GM18507 (cell line): ENCODE measurements around the gene ITM2C.
A peak's percentile ranks its signal among the peaks of the same experiment; 100 is the strongest.

Experiments used
- DNase-seq: peaks from one replicate; pipeline ENCODE4 v3.0.0; 2011; ENCODE audit warnings: low read depth; ENCODE audit not compliant: insufficient read length; ENCODE audit errors: extremely low spot score
- FAIRE-seq: peaks from 2 replicates; lab custom pipeline; 2011; peaks lifted over from hg19 to GRCh38; lab: Jason Lieb, UNC

The ITM2C gene

DNA sequence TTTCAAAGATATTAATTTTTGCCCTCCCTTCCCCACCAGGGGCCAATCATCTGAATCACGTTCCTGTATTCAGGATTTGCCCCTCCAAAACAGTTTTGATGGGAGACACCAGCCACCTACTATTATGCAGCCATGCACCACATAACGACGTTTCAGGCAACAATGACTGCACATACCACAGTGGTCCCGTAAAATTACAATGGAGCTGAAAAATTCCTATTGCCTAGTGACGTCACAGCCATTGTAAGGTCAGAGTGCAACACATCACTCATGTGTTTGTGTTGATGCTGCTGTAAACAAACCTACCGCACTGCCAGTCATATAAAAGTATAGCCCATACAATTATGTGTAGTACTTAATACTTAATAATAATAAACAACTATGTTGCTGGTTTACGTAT is 22.6 kb downstream of the ITM2C start:
- no peak for FAIRE-seq
- DNase-seq, result no peak

GRCh38 chr2:230888824-230889400 is 24.2 kb downstream of the ITM2C start:
- DNase-seq (no peak), FAIRE-seq (no peak)

GRCh38 chr2:230889911-230890601 is 25.3 kb downstream of the ITM2C start:
- DNase-seq (no peak), FAIRE-seq (no peak)

DNA sequence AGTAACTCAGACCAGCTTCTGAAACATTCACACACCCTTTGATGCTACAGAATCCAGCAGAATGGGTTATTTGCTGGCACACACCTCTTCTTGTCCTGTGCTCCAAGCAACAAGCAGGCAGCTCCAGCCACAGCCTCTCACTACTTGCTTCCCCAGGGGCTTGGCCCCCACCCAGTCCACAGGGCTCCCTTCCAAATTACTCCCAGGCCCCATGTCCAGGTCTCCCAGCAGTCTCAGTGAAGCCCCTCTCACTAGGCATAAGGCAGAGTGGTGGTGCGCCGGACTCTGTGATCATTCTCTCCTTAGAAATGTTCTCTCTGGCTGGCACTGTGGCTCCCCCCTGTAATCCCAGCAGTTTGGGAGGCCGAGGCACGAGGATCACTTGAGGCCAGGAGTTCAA is 25.9 kb downstream of the ITM2C start:
- FAIRE-seq (no peak), DNase-seq (no peak)

- DNase-seq, result no peak
- FAIRE-seq, result no peak
These were observed 26.3 kb downstream of the ITM2C start for GRCh38 chr2:230891064-230891463.

GRCh38 chr2:230891509-230891908 is 26.8 kb downstream of the ITM2C start:
- FAIRE-seq, result no peak
- DNase-seq, result no peak

DNA sequence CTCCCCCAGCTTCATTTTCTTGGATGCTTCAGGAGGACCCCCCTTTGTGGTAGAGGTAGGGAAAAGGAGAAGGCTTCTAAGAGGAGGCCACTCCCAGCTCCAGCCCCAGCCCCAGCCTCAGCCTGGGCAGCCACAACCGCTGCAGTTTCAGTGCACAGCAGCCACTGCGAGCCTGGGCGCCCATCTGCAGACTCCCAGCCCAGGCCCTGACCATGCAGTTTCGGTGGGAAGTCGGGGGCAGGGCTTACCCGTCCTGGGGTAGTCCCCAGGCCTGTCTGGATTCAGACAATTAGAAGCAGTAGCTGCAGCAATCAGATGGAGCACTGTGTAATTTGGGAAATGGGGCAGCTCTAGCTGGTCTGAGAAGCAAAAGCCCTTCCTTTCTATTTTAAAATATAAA is 28.6 kb downstream of the ITM2C start:
- no peak for DNase-seq
- FAIRE-seq, result peak; percentile 93

GRCh38 chr2:230893841-230894781 is 29.4 kb downstream of the ITM2C start:
- no peak for DNase-seq
- FAIRE-seq, result peak; percentile 97

GRCh38 chr2:230895536-230896345 is 31.0 kb downstream of the ITM2C start:
- DNase-seq, result no peak
- no peak for FAIRE-seq

DNA sequence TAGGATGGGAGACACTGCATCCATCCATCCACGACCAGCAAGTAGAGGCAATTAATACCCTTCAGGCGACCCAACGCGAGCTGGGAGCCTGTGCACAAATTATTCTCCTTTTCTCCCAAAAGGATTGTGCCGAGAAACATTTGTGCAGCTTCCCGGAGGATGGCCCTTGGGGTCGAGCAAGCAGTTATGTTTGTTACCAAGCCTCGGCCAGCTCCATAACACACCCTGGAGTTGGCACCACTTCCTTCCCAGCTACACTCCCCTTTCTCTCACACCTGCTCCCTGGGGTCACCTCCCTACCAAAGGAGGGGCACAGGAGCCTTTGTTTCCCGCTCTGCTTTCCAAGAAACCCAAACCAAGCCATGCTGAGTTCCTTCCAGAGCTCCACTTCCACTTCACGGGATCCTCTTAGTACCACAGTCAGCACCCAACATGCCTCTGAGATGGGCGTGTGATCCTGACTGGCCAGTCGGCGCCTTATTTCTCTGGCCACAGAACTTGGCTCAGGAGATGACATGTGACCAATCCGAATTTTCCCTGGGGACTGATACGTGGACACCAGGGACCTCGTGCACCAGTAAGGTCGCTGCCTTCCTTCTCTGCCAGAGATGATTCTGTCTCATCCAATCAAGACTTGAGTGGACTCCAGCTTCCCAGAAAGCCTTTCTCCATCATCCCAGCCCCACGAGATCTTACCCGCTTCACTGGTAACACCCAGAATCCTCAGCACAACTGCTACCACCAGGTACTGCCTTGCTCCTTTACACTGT is 31.8 kb downstream of the ITM2C start:
- FAIRE-seq, result no peak
- DNase-seq, result no peak

GRCh38 chr2:230898016-230898712 is 33.4 kb downstream of the ITM2C start:
- no peak for DNase-seq
- no peak for FAIRE-seq

- DNase-seq (no peak), FAIRE-seq (no peak)
These were observed 34.0 kb downstream of the ITM2C start for GRCh38 chr2:230898713-230899091.

DNA sequence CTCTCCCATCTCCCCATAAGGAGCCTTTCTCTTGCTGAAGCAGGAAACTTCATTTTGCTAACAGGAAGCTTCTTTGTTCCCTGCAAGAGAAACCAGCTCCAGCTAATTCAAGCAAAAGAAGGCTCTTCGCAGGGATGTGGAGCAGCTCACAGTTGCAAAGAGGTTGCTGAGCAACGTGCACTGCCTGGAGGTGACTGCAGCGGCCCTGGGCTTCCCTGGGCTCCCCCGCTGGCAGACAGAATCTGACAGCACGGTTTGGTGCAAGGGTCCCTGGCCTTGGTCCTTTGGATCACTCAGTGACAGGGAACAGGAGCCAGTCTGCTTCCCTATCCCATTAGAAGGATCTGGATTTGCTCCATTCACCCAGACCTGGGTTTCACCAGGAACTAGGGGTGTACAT is 34.5 kb downstream of the ITM2C start:
- DNase-seq (no peak), FAIRE-seq (no peak)

DNA sequence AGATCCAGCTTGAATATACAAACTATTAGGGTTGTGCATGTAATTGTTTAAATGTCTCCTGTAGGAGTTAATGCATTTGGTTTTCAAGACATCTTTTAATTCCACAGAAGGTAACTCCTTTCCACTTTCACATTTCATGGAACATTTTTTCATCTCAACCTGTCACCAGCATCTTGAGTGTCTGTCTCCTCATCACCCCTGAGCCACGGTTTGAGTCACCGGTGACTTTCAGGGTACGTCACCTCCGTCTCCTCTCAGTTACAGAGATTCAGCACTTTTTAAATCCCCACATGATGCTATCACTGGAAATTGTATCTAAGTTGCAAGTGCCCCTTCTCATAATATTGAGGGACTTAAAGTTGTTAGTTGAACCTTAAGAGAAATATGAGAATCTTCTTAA is 35.0 kb downstream of the ITM2C start:
- no peak for FAIRE-seq

DNA sequence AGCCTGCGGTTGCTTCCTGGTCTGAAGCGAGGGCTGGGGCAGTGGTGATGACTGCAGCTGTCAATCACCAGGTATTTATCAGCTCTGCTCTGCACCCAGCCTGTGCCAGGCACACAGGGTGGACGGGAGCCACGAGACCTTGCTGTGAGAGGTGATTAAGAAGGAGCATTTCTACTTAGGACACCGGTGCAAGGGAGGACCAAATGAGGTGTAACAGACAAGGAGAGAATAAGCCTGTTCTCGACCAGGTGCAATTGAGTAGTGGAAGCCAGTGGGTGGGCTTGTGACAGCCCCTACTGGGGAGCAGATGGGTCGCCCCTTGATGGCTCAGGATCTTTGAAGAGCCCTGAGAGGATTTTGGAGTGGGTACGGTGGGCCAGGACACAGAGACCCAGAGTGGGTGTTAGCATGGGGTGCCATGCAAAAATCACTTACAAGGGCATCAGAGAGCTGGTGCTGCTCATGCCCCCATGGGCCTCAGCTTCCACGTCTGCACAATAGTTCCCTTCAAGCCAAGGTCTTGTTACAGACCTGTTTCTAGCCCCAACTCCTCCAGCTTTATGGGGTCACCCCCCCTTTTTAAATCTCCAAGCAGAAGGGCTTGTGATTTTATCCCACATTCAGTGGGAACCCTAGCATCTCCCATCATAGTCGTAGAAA is 35.7 kb downstream of the ITM2C start:
- no peak for FAIRE-seq

More for the DNA sequence above, 35.0 kb downstream of the ITM2C start:
- DNase-seq, result no peak

GRCh38 chr2:230901006-230901405 is 36.3 kb downstream of the ITM2C start:
- FAIRE-seq (no peak), DNase-seq (no peak)

More for the DNA sequence above, 35.7 kb downstream of the ITM2C start:
- DNase-seq, result no peak

DNA sequence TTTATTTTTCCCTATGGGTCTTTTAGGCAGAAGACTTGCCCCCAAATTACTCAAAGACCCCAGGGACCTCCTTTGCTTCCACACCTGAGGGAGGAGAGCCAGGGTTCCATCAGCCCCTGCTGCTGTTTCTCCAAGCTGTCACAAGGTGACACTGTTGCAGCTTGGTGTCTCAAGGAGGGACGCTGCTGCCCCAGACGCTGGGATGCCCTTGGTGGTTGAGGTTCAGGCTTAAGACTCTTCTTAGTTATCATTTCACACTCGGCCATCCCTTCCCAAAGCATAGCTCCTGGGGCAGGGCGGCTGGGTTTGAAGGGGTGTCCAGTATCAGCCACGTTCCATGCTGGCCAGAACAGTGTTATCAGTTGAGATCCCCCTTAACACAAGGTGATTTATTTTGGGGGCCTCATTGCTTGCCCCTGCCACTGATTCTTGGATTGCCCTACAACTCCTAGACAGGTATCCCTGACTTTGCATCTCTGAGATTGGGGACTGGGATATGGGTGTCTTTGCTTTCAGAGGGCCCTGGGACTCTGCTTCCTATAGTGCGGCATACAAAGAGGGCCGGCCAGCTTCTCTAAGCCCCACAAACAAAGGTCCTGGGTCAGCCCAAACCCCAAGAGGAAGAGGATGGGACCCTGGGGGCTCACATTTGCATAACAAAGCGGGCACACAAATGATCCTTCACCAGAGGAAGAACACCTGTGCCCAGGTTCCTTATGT is 37.6 kb downstream of the ITM2C start:
- FAIRE-seq (peak; percentile 94), DNase-seq (peak; percentile 48)
